HEK293 (cell line): ENCODE results near the gene SMARCD3.

Source experiments
- OSR2 ChIP-seq: fragments of 450-650 bp; formaldehyde crosslinking; IDR thresholded peaks from 2 replicates; pipeline ENCODE4 v1.5.1; 2016; ENCODE audit warnings: missing biosample characterization, missing genetic modification characterization
- YY1 ChIP-seq: fragments of 450-650 bp; formaldehyde crosslinking; IDR thresholded peaks from 2 replicates; pipeline ENCODE4 v1.5.1; 2018; ENCODE audit warnings: missing biosample characterization, missing genetic modification characterization
- ZNF174 ChIP-seq: fragments of 450-650 bp; formaldehyde crosslinking; IDR thresholded peaks from 2 replicates; pipeline ENCODE4 v1.5.0; 2017; ENCODE audit warnings: missing biosample characterization, mild to moderate bottlenecking, missing genetic modification characterization
- TF ChIP-seq, protein P1 (sequence below): fragments of 450-650 bp; formaldehyde crosslinking; IDR thresholded peaks from 2 replicates; pipeline ENCODE4 v1.5.1; 2016; ENCODE audit warnings: missing biosample characterization, missing genetic modification characterization
- TF ChIP-seq, protein P2 (sequence below): fragments of 450-650 bp; formaldehyde crosslinking; conservative IDR thresholded peaks from 2 replicates; pipeline ENCODE4 v1.5.1; 2016; ENCODE audit warnings: low read depth, missing biosample characterization, missing genetic modification characterization
- TF ChIP-seq, protein P3 (sequence below): fragments of 450-650 bp; formaldehyde crosslinking; IDR thresholded peaks from 2 replicates; pipeline ENCODE4 v1.5.1; 2016; ENCODE audit warnings: missing biosample characterization, missing genetic modification characterization

DNA sequence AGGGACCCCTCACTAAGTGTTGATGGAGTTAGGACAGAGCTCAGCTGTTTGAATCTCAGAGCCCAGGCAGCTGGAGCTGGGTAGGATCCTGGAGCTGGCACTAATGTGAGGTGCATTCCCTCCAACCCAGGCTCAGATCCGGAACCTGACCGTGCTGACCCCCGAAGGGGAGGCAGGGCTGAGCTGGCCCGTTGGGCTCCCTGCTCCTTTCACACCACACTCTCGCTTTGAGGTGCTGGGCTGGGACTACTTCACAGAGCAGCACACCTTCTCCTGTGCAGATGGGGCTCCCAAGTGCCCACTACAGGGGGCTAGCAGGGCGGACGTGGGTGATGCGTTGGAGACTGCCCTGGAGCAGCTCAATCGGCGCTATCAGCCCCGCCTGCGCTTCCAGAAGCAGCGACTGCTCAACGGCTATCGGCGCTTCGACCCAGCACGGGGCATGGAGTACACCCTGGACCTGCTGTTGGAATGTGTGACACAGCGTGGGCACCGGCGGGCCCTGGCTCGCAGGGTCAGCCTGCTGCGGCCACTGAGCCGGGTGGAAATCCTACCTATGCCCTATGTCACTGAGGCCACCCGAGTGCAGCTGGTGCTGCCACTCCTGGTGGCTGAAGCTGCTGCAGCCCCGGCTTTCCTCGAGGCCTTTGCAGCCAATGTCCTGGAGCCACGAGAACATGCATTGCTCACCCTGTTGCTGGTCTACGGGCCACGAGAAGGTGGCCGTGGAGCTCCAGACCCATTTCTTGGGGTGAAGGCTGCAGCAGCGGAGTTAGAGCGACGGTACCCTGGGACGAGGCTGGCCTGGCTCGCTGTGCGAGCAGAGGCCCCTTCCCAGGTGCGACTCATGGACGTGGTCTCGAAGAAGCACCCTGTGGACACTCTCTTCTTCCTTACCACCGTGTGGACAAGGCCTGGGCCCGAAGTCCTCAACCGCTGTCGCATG, 11.0 kb downstream of the SMARCD3 start:
- TF ChIP-seq ZNF174 (tag by site-specific recombination) (no peak), OSR2 (tag by site-specific recombination) (no peak), YY1 (tag by site-specific recombination) (no peak)
- TF ChIP-seq, protein P1, sequence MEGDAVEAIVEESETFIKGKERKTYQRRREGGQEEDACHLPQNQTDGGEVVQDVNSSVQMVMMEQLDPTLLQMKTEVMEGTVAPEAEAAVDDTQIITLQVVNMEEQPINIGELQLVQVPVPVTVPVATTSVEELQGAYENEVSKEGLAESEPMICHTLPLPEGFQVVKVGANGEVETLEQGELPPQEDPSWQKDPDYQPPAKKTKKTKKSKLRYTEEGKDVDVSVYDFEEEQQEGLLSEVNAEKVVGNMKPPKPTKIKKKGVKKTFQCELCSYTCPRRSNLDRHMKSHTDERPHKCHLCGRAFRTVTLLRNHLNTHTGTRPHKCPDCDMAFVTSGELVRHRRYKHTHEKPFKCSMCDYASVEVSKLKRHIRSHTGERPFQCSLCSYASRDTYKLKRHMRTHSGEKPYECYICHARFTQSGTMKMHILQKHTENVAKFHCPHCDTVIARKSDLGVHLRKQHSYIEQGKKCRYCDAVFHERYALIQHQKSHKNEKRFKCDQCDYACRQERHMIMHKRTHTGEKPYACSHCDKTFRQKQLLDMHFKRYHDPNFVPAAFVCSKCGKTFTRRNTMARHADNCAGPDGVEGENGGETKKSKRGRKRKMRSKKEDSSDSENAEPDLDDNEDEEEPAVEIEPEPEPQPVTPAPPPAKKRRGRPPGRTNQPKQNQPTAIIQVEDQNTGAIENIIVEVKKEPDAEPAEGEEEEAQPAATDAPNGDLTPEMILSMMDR (tag by site-specific recombination) = no peak
- TF ChIP-seq, protein P2, sequence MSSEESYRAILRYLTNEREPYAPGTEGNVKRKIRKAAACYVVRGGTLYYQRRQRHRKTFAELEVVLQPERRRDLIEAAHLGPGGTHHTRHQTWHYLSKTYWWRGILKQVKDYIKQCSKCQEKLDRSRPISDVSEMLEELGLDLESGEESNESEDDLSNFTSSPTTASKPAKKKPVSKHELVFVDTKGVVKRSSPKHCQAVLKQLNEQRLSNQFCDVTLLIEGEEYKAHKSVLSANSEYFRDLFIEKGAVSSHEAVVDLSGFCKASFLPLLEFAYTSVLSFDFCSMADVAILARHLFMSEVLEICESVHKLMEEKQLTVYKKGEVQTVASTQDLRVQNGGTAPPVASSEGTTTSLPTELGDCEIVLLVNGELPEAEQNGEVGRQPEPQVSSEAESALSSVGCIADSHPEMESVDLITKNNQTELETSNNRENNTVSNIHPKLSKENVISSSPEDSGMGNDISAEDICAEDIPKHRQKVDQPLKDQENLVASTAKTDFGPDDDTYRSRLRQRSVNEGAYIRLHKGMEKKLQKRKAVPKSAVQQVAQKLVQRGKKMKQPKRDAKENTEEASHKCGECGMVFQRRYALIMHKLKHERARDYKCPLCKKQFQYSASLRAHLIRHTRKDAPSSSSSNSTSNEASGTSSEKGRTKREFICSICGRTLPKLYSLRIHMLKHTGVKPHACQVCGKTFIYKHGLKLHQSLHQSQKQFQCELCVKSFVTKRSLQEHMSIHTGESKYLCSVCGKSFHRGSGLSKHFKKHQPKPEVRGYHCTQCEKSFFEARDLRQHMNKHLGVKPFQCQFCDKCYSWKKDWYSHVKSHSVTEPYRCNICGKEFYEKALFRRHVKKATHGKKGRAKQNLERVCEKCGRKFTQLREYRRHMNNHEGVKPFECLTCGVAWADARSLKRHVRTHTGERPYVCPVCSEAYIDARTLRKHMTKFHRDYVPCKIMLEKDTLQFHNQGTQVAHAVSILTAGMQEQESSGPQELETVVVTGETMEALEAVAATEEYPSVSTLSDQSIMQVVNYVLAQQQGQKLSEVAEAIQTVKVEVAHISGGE = no peak
- TF ChIP-seq, protein P3, sequence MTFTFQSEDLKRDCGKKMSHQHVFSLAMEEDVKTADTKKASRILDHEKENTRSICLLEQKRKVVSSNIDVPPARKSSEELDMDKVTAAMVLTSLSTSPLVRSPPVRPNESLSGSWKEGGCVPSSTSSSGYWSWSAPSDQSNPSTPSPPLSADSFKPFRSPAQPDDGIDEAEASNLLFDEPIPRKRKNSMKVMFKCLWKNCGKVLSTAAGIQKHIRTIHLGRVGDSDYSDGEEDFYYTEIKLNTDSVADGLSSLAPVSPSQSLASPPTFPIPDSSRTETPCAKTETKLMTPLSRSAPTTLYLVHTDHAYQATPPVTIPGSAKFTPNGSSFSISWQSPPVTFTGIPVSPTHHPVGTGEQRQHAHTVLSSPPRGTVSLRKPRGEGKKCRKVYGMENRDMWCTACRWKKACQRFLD (tag by site-specific recombination) = no peak
